ENCODE measurements around the gene RNFT1. TPM values are rescaled to one million over a fixed set of nuclear protein-coding genes. Genes with fewer than 3 reads are reported as not detected.
"Not testable (repeated sequence)": the region's sequence is repeated elsewhere in the genome, so short reads cannot be mapped to it uniquely, and the experiment has no call there.

RNFT1 gene
- total and polyA plus RNA-seq, 10 of the 15 experiments (the other 5 are each of a cell fraction or from before 2014, with no cell fraction given) = 7.7 to 20.2 (median 12.1) TPM

DNA sequence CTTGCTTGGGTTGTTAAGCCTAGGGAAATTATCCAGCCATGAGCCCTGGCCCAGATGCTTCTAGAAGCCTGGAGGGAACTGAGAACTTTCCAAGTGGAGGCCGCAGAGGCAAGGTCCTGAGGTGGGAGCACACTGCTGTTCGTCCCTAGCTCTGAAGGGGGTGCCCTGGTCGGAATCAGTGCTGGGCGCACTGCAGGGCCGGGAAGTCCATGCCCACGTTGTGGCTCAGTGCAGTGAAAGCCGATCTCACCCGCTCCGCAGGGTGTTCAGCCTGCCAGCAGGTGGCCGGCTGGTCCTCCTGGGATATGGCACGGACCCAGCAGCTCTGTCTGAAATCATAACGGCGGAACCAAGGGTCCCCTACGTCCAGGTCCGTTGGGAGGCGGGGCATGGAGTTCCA lies 43.8 kb upstream of the RNFT1 start:
- H3K36me3 ChIP-seq (ENCODE audit: control insufficient read depth in 2 of 2, insufficient read depth in 2 of 2, low read length in 1 of 2); H3K9ac ChIP-seq (ENCODE audit: control insufficient read depth, insufficient read depth, low read length); H3K27ac ChIP-seq (ENCODE audit: control insufficient read depth, insufficient read depth); H3K4me3 ChIP-seq; H4K20me1 ChIP-seq (ENCODE audit: control insufficient read depth, insufficient read depth); RAD21 ChIA-PET (ENCODE audit: unreplicated experiment); CTCF ChIA-PET; H3K4me1 ChIP-seq (ENCODE audit: control insufficient read depth, insufficient read depth, low read length); intact Hi-C loops (cut with micrococcal nuclease; ENCODE audit: unreplicated experiment); BruUV-seq (replicated peaks); H3K27me3 ChIP-seq (replicated peaks in 1 of 2; ENCODE audit: control insufficient read depth in 2 of 2, insufficient read depth in 2 of 2, low read length in 1 of 2); H3K4me2 ChIP-seq (ENCODE audit: control insufficient read depth, insufficient read depth); H3K9me3 ChIP-seq (replicated peaks; ENCODE audit: control insufficient read depth, insufficient read depth, low read length); H2AFZ ChIP-seq (ENCODE audit: control insufficient read depth, low read depth, low read length); in situ Hi-C loops (cut with MboI); ATAC-seq; SMC1A ChIA-PET (ENCODE audit: uncharacterized antibody, unreplicated experiment); POLR2A ChIA-PET; DNase-seq (ENCODE audit: low read depth, low spot score); H3K79me2 ChIP-seq (ENCODE audit: control insufficient read depth, insufficient read depth, low read length); FAIRE-seq: not testable (repeated sequence)
- WGBS (ENCODE audit: insufficient coverage, insufficient replicate concordance, low lambda C conversion rate, missing lambda C conversion rate) = 53% methylated on average over 6 of the region's 16 CpGs

DNA sequence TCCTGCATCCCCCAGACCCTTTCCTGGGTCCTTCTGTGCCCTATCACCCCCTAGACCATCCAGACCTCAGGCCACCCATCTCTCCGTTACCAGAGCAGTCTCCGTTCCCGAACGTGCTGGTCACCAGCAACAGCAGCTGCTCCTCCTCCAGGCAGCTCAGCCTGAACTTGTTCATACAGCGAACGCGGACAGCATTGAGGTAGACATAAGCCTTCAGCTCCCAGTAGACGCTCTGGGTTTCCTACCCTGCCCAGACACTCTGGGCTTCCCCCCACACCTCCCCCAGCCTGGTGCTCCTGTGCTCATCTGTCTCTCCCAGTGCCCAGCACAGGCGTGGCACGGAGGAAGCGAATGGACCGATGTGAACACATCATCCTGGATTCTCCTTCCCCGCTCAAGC lies 41.6 kb upstream of the RNFT1 start:
- POLR2A ChIA-PET = no interaction called here
- Histone ChIP-seq H4K20me1 (ENCODE audit: control insufficient read depth, insufficient read depth) (no peaks in the 10 kb centered on the region), H2AFZ (ENCODE audit: control insufficient read depth, low read depth, low read length) (no peak overlapping the region), H3K4me3 (no peak overlapping the region), H3K9me3 (replicated peaks; ENCODE audit: control insufficient read depth, insufficient read depth, low read length) (no peaks in the 10 kb centered on the region), H3K36me3 (ENCODE audit: control insufficient read depth in 2 of 2, insufficient read depth in 2 of 2, low read length in 1 of 2) (no peaks in the 10 kb centered on the region), H3K4me1 (ENCODE audit: control insufficient read depth, insufficient read depth, low read length) (no peaks in the 10 kb centered on the region), H3K9ac (ENCODE audit: control insufficient read depth, insufficient read depth, low read length) (no peak overlapping the region), H3K4me2 (ENCODE audit: control insufficient read depth, insufficient read depth) (no peak overlapping the region), H3K27ac (ENCODE audit: control insufficient read depth, insufficient read depth) (no peak overlapping the region), H3K79me2 (ENCODE audit: control insufficient read depth, insufficient read depth, low read length) (no peaks in the 10 kb centered on the region), H3K27me3 (replicated peaks in 1 of 2; ENCODE audit: control insufficient read depth in 2 of 2, insufficient read depth in 2 of 2, low read length in 1 of 2) (no peaks in the 10 kb centered on the region)
- FAIRE-seq (no peak), DNase-seq (ENCODE audit: low read depth, low spot score) (no peak), ATAC-seq (no peak)
- RAD21 ChIA-PET (ENCODE audit: unreplicated experiment) = no interaction called here
- CTCF ChIA-PET = no interaction called here
- in situ Hi-C loops (cut with MboI) = no loop called here
- SMC1A ChIA-PET (ENCODE audit: uncharacterized antibody, unreplicated experiment) = no interaction called here
- intact Hi-C loops (cut with micrococcal nuclease; ENCODE audit: unreplicated experiment) = no loop called here
- 52% methylated on average over 13 of the region's 13 CpGs for WGBS (ENCODE audit: insufficient coverage, insufficient replicate concordance, low lambda C conversion rate, missing lambda C conversion rate)
- BruUV-seq (replicated peaks) = no TSS peak
- TF ChIP-seq RAD51 (IDR thresholded peaks at IDR 0.05) = no peak
- no peak for TF ChIP-seq TAF1 (IDR thresholded peaks at IDR 0.05; ENCODE audit: borderline replicate concordance, low read depth, low read length)
- TF ChIP-seq POLR2AphosphoS2 (IDR thresholded peaks at IDR 0.05; ENCODE audit: low read depth, low read length) = no peak
- TF ChIP-seq, protein P1, sequence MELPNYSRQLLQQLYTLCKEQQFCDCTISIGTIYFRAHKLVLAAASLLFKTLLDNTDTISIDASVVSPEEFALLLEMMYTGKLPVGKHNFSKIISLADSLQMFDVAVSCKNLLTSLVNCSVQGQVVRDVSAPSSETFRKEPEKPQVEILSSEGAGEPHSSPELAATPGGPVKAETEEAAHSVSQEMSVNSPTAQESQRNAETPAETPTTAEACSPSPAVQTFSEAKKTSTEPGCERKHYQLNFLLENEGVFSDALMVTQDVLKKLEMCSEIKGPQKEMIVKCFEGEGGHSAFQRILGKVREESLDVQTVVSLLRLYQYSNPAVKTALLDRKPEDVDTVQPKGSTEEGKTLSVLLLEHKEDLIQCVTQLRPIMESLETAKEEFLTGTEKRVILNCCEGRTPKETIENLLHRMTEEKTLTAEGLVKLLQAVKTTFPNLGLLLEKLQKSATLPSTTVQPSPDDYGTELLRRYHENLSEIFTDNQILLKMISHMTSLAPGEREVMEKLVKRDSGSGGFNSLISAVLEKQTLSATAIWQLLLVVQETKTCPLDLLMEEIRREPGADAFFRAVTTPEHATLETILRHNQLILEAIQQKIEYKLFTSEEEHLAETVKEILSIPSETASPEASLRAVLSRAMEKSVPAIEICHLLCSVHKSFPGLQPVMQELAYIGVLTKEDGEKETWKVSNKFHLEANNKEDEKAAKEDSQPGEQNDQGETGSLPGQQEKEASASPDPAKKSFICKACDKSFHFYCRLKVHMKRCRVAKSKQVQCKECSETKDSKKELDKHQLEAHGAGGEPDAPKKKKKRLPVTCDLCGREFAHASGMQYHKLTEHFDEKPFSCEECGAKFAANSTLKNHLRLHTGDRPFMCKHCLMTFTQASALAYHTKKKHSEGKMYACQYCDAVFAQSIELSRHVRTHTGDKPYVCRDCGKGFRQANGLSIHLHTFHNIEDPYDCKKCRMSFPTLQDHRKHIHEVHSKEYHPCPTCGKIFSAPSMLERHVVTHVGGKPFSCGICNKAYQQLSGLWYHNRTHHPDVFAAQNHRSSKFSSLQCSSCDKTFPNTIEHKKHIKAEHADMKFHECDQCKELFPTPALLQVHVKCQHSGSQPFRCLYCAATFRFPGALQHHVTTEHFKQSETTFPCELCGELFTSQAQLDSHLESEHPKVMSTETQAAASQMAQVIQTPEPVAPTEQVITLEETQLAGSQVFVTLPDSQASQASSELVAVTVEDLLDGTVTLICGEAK (IDR thresholded peaks at IDR 0.05; ENCODE audit: borderline replicate concordance) = no peak
- no peak for TF ChIP-seq CHD2 (IDR thresholded peaks at IDR 0.05; ENCODE audit: borderline replicate concordance, low read depth, low read length)

All from GM12878 (cell line).